CD14-positive monocyte (primary cell): ENCODE measurements around the gene MMP2. TPM values are rescaled to one million over a fixed set of nuclear protein-coding genes. Genes with fewer than 3 reads are reported as not detected.

Experiments used
- DNase-seq, 3 donors: peaks; one replicate each; pipeline ENCODE4 v3.0.0-alpha.2; 2011 to 2022
- H2AFZ ChIP-seq: 2 replicates; pipeline ENCODE4 v1.6.0; 2012; ENCODE audit warnings: mild to moderate bottlenecking, low read depth, low read length, inconsistent platforms; ENCODE audit not compliant: insufficient read depth, poor library complexity, severe bottlenecking
- H3K27ac ChIP-seq, 2 donors: 1 replicate in 1 of 2; 2 replicates in 1 of 2; pipeline ENCODE4 v1.5.1; 2012 to 2013; ENCODE audit warnings: low read length in 2 of 2, control low read depth in 1 of 2, inconsistent platforms in 1 of 2, low read depth in 1 of 2, mild to moderate bottlenecking in 1 of 2
- H3K27me3 ChIP-seq, 2 donors: one replicate each; pipeline versions ENCODE4 v1.6.0 to v1.6.1; 2011 to 2013; ENCODE audit warnings: low read length in 2 of 2; ENCODE audit not compliant: control insufficient read depth in 2 of 2, insufficient read depth in 2 of 2
- H3K36me3 ChIP-seq, 2 donors: replicated peaks in 1 of 2; 1 replicate in 1 of 2; 2 replicates in 1 of 2; pipeline versions ENCODE4 v1.5.1 to v1.6.1; 2012 to 2013; ENCODE audit warnings: low read length in 2 of 2, control low read depth in 1 of 2, inconsistent platforms in 1 of 2, mild to moderate bottlenecking in 1 of 2; ENCODE audit not compliant: insufficient read depth in 2 of 2, control insufficient read depth in 1 of 2
- H3K4me1 ChIP-seq, 2 donors: 1 replicate in 1 of 2; 2 replicates in 1 of 2; pipeline versions ENCODE4 v1.5.1 to v1.6.1; 2012 to 2013; ENCODE audit warnings: low read length in 2 of 2, control low read depth in 1 of 2, inconsistent platforms in 1 of 2, mild to moderate bottlenecking in 1 of 2, moderate library complexity in 1 of 2; ENCODE audit not compliant: insufficient read depth in 2 of 2, control insufficient read depth in 1 of 2
- H3K4me2 ChIP-seq: replicated peaks from 2 replicates; pipeline ENCODE3; 2012; ENCODE audit warnings: low read length, moderate library complexity, mild to moderate bottlenecking; ENCODE audit not compliant: poor library complexity, severe bottlenecking; ENCODE audit errors: extremely low read depth
- H3K4me3 ChIP-seq, 3 experiments: fragments of 200-600 bp in 1 of 3; sonication (generic) in 1 of 3; replicated peaks in 1 of 3; 1 replicate in 2 of 3; 2 replicates in 1 of 3; pipeline ENCODE4 v1.5.1; 2011 to 2013; ENCODE audit warnings: low read length in 3 of 3, mild to moderate bottlenecking in 3 of 3, control low read depth in 2 of 3, low read depth in 2 of 3, inconsistent platforms in 1 of 3, moderate library complexity in 1 of 3
- H3K79me2 ChIP-seq: 2 replicates; pipeline ENCODE4 v1.6.0; 2012; ENCODE audit warnings: mild to moderate bottlenecking, control low read depth, inconsistent platforms, low read length, moderate library complexity; ENCODE audit not compliant: insufficient read depth
- H3K9ac ChIP-seq: 2 replicates; pipeline ENCODE4 v1.6.0; 2017; ENCODE audit warnings: low read length, mild to moderate bottlenecking; ENCODE audit not compliant: insufficient read depth, poor library complexity, severe bottlenecking
- H3K9me3 ChIP-seq, 2 donors: replicated peaks in 1 of 2; 1 replicate in 1 of 2; 2 replicates in 1 of 2; pipeline versions ENCODE4 v1.5.1 to v1.6.1; 2012 to 2013; ENCODE audit warnings: low read length in 2 of 2, control low read depth in 1 of 2; ENCODE audit not compliant: control insufficient read depth in 1 of 2, insufficient read depth in 1 of 2
- H4K20me1 ChIP-seq: 2 replicates; pipeline ENCODE4 v1.6.0; 2012; ENCODE audit warnings: mild to moderate bottlenecking, low read length, control low read depth, moderate library complexity; ENCODE audit not compliant: insufficient read depth
- H3K27ac Mint-ChIP-seq, 7 donors: one replicate each; pipeline ENCODE4 v1.8.0; 2020; ENCODE audit warnings: mild to moderate bottlenecking in 7 of 7, mixed read lengths in 7 of 7, moderate library complexity in 6 of 7, inconsistent platforms in 2 of 7
- H3K27me3 Mint-ChIP-seq, 3 donors: one replicate each; pipeline ENCODE4 v1.8.0; 2021 to 2022; ENCODE audit warnings: low read depth in 3 of 3, mild to moderate bottlenecking in 3 of 3, mixed read lengths in 3 of 3, moderate library complexity in 3 of 3, inconsistent platforms in 1 of 3
- H3K36me3 Mint-ChIP-seq, 2 donors: one replicate each; pipeline ENCODE4 v1.8.0; 2020; ENCODE audit warnings: mixed read lengths in 2 of 2, inconsistent platforms in 1 of 2, mild to moderate bottlenecking in 1 of 2
- H3K4me1 Mint-ChIP-seq: one replicate; pipeline ENCODE4 v1.8.0; 2020; ENCODE audit warnings: mild to moderate bottlenecking, mixed read lengths
- H3K4me3 Mint-ChIP-seq, 2 donors: one replicate each; pipeline ENCODE4 v1.8.0; 2020; ENCODE audit warnings: mild to moderate bottlenecking in 2 of 2, mixed read lengths in 2 of 2, moderate library complexity in 1 of 2
- H3K9me3 Mint-ChIP-seq, 7 donors: one replicate each; pipeline ENCODE4 v1.8.0; 2020 to 2022; ENCODE audit warnings: mixed read lengths in 7 of 7, mild to moderate bottlenecking in 6 of 7, moderate library complexity in 6 of 7, inconsistent platforms in 2 of 7
- WGBS: methylation state at CpG from one replicate; pipeline ENCODE4 v1.1.5; 2013; ENCODE audit warnings: missing lambda C conversion rate; ENCODE audit not compliant: insufficient coverage; 5-methylcytosine and 5-hydroxymethylcytosine counted together
- intact Hi-C, 2 donors: fragments of 100-400 bp; cut with micrococcal nuclease; formaldehyde crosslinking; loops; one replicate each; pipeline versions ENCODE4 v1.15.0 to v1.15.1; 2023
- polyA plus RNA-seq, 3 donors: library from polyadenylated mRNA; depleted of rRNA in 1 of 3; unstranded in 2 of 3; stranded (reverse) in 1 of 3; fragments of 300-500 nt in 2 of 3; fragments of >200 nt in 1 of 3; fragmentation: Illumina TruSeq in 2 of 3; gene quantifications; 1 replicate in 2 of 3; 2 replicates in 1 of 3; pipeline ENCODE4 v1.2.3, GENCODE V29; 2012 to 2021
- TF ChIP-seq, protein P1 (sequence below): fragments of 200-600 bp; IDR thresholded peaks from one replicate; pipeline ENCODE4 v1.8.0; 2022; ENCODE audit warnings: antibody characterized with exemption, mild to moderate bottlenecking

The MMP2 gene
- polyA plus RNA-seq, 3 donors, result not detected

DNA sequence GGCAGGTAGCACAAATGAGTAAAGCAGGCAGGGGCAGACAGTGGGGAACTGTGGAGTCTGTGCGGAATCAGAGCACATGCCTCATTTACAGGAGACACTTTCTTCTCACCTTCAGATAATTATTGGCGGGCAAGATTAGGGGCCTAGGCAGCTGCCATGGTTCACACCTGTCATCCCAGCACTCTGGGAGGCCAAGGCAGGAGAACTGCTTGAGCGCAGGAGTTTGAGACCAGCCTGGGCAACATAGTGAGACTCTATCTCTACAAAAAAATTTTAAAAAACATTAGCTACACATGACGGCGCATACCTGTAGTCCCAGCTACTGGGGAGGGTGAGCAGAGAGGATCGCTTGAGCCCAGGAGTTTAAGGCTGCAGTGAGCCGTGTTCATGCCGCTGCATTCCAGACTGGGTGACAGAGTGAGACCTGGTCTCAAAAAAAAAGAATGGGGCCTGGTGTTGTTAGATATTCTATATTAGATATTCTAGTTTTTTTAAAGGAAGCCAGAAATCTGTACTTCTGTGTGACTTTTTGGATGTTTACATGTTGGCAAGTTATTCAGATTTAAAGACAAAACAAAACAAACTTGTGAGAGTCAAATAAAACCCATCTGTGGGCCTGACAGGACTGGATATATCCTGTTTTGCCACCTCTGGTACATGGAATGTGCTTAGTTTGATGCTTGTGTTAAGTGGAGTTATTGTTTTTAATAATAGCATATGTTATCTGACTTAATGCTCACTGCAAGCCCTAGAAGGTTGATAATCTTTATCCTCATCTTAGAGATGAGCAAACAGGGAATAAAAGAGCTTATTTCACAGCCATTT lies 24.9 kb downstream of the MMP2 start:
- Histone ChIP-seq H3K4me2 (no peak overlapping the region), H2AFZ (no peak overlapping the region), H3K79me2 (peaks cover under 1% of the 10 kb centered on the region), H4K20me1 (no peaks in the 10 kb centered on the region), H3K9ac (no peak overlapping the region), H3K27ac (no peak overlapping the region), H3K27me3 (no peaks in the 10 kb centered on the region), H3K9me3 (no peaks in the 10 kb centered on the region), H3K4me1 (peaks cover 26 to 29% of the 10 kb centered on the region in 2 donors), H3K4me3 (no peak overlapping the region), H3K36me3 (no peaks in the 10 kb centered on the region)
- no peaks in the 10 kb centered on the region for H3K36me3 Mint-ChIP-seq
- intact Hi-C loops, result no loop called here
- peaks cover 35% of the 10 kb centered on the region for H3K4me1 Mint-ChIP-seq
- no peak overlapping the region for H3K4me3 Mint-ChIP-seq
- TF ChIP-seq, protein P1, sequence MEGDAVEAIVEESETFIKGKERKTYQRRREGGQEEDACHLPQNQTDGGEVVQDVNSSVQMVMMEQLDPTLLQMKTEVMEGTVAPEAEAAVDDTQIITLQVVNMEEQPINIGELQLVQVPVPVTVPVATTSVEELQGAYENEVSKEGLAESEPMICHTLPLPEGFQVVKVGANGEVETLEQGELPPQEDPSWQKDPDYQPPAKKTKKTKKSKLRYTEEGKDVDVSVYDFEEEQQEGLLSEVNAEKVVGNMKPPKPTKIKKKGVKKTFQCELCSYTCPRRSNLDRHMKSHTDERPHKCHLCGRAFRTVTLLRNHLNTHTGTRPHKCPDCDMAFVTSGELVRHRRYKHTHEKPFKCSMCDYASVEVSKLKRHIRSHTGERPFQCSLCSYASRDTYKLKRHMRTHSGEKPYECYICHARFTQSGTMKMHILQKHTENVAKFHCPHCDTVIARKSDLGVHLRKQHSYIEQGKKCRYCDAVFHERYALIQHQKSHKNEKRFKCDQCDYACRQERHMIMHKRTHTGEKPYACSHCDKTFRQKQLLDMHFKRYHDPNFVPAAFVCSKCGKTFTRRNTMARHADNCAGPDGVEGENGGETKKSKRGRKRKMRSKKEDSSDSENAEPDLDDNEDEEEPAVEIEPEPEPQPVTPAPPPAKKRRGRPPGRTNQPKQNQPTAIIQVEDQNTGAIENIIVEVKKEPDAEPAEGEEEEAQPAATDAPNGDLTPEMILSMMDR, result no peak
- no peak overlapping the region for H3K27ac Mint-ChIP-seq
- 92% methylated on average over 4 of the region's 8 CpGs for WGBS
- no peak for DNase-seq
- peaks cover 0 to 2% (median 0%) of the 10 kb centered on the region in 3 donors for H3K27me3 Mint-ChIP-seq
- H3K9me3 Mint-ChIP-seq, result peaks cover 0 to 4% (median 0%) of the 10 kb centered on the region in 7 donors

DNA sequence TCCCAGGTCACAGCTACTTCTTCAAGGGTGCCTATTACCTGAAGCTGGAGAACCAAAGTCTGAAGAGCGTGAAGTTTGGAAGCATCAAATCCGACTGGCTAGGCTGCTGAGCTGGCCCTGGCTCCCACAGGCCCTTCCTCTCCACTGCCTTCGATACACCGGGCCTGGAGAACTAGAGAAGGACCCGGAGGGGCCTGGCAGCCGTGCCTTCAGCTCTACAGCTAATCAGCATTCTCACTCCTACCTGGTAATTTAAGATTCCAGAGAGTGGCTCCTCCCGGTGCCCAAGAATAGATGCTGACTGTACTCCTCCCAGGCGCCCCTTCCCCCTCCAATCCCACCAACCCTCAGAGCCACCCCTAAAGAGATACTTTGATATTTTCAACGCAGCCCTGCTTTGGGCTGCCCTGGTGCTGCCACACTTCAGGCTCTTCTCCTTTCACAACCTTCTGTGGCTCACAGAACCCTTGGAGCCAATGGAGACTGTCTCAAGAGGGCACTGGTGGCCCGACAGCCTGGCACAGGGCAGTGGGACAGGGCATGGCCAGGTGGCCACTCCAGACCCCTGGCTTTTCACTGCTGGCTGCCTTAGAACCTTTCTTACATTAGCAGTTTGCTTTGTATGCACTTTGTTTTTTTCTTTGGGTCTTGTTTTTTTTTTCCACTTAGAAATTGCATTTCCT lies 26.5 kb downstream of the MMP2 start:
- no peak overlapping the region for H3K4me3 Mint-ChIP-seq
- intact Hi-C loops, result no loop called here
- Histone ChIP-seq H2AFZ (no peak overlapping the region), H3K4me1 (peaks cover 26 to 32% of the 10 kb centered on the region in 2 donors), H4K20me1 (peaks cover under 1% of the 10 kb centered on the region), H3K36me3 (no peaks in the 10 kb centered on the region), H3K4me2 (no peak overlapping the region), H3K79me2 (peaks cover 14% of the 10 kb centered on the region), H3K27me3 (no peaks in the 10 kb centered on the region), H3K27ac (no peak overlapping the region), H3K9me3 (no peaks in the 10 kb centered on the region), H3K4me3 (no peak overlapping the region), H3K9ac (no peak overlapping the region)
- 96% methylated on average over 10 of the region's 10 CpGs for WGBS
- no peaks in the 10 kb centered on the region for H3K36me3 Mint-ChIP-seq
- H3K4me1 Mint-ChIP-seq, result peaks cover 36% of the 10 kb centered on the region
- peaks cover 0 to 3% (median 0%) of the 10 kb centered on the region in 7 donors for H3K9me3 Mint-ChIP-seq
- H3K27me3 Mint-ChIP-seq, result peaks cover 0 to 4% (median 1%) of the 10 kb centered on the region in 3 donors
- DNase-seq, result no peak
- TF ChIP-seq, protein P1, result no peak
- H3K27ac Mint-ChIP-seq, result peak overlapping the region in 1 of 7 donors; percentile 55
